GM13976 (cell line): Measurements from ENCODE around the gene YEATS2.
"Not testable (repeated sequence)": the region's sequence is repeated elsewhere in the genome, so short reads cannot be mapped to it uniquely, and the experiment has no call there.

Source experiments
- DNase-seq: peaks from one replicate; pipeline ENCODE4 v3.0.0; 2012; ENCODE audit warnings: low spot score
- CTCF ChIP-seq: IDR thresholded peaks from 2 replicates; pipeline ENCODE4 v1.5.1; 2012; ENCODE audit warnings: borderline replicate concordance, mild to moderate bottlenecking; ENCODE audit not compliant: insufficient read depth; ENCODE audit errors: extremely low read depth, missing control alignments, control extremely low read depth
- in situ Hi-C: fragments of 300-500 bp; cut with MboI; formaldehyde crosslinking; loops from one replicate; pipeline ENCODE4 v1.12.0; 2022; ENCODE audit warnings: low sequenced_read_pairs, mixed read lengths, inconsistent platforms; ENCODE audit not compliant: unreplicated experiment

The YEATS2 gene

GRCh38 chr3:183774631-183775030 lies 77.0 kb downstream of the YEATS2 start:
- in situ Hi-C loops = no loop called here
- TF ChIP-seq CTCF = no peak
- no peak for DNase-seq

GRCh38 chr3:183775781-183776180 lies 78.2 kb downstream of the YEATS2 start:
- no peak for DNase-seq
- in situ Hi-C loops = no loop called here
- TF ChIP-seq CTCF = no peak

- in situ Hi-C loops, DNase-seq: not testable (repeated sequence)
Measured at GRCh38 chr3:183776451-183776850, 78.9 kb downstream of the YEATS2 start.

- in situ Hi-C loops = no loop called here
- TF ChIP-seq CTCF = no peak
- DNase-seq = no peak
Measured at GRCh38 chr3:183777016-183777618, 79.5 kb downstream of the YEATS2 start.

GRCh38 chr3:183779896-183780465 lies 82.4 kb downstream of the YEATS2 start:
- no peak for TF ChIP-seq CTCF
- no peak for DNase-seq
- in situ Hi-C loops = no loop called here

- TF ChIP-seq CTCF = no peak
- DNase-seq = no peak
- in situ Hi-C loops = no loop called here
Measured at GRCh38 chr3:183781246-183781645, 83.6 kb downstream of the YEATS2 start.

- in situ Hi-C loops = no loop called here
Measured at GRCh38 chr3:183782576-183783276, 85.1 kb downstream of the YEATS2 start.

GRCh38 chr3:183784503-183784902 lies 86.9 kb downstream of the YEATS2 start:
- DNase-seq, in situ Hi-C loops: not testable (repeated sequence)

More at GRCh38 chr3:183782576-183783276, 85.1 kb downstream of the YEATS2 start:
- TF ChIP-seq CTCF = no peak
- no peak for DNase-seq
